Panc1 (cell line): ENCODE results near the gene XYLT1. TPM values are rescaled to one million over a fixed set of nuclear protein-coding genes. Genes with fewer than 3 reads are reported as not detected.

Experiments
- ATAC-seq: fragments of 200-7000 bp; cut with Tn5 transposase; 2 replicates; pipeline ENCODE4 v1.9.1; 2020; ENCODE audit warnings: mild to moderate bottlenecking, moderate library complexity
- BruUV-seq: library from RNA; stranded (reverse); fragments of 400-500 nt; replicated peaks from 2 replicates; lab custom pipeline; 2021; lab: Mats Ljungman, UMichigan
- CTCF ChIA-PET: fragments of 300-600 bp; sonication (Branson Sonifier 250); formaldehyde crosslinking; loops from one replicate; lab custom pipeline; 2022; ENCODE audit warnings: antibody characterized with exemption; lab: Charles Lee
- POLR2A ChIA-PET: fragments of 300-600 bp; sonication (Branson Sonifier 250); formaldehyde crosslinking; loops from one replicate; lab custom pipeline; 2022; ENCODE audit warnings: antibody characterized with exemption; lab: Charles Lee
- DNase-seq: peaks from one replicate; pipeline ENCODE4 v3.0.0-alpha.2; 2010; ENCODE audit warnings: low read depth, low spot score
- H3K27ac ChIP-seq: 2 replicates; pipeline ENCODE4 v1.5.1; 2011; ENCODE audit warnings: mild to moderate bottlenecking, low read length, inconsistent platforms
- H3K27me3 ChIP-seq: fragments of 200-500 bp; sonication (Bioruptor generic); 2 replicates; pipeline ENCODE4 v1.6.0; 2014; ENCODE audit warnings: low read length, inconsistent platforms; ENCODE audit not compliant: control insufficient read depth, insufficient read depth
- H3K36me3 ChIP-seq: fragments of 200-500 bp; sonication (Bioruptor generic); 2 replicates; pipeline ENCODE4 v1.5.1; 2014; ENCODE audit warnings: inconsistent platforms, mild to moderate bottlenecking, low read length, moderate library complexity; ENCODE audit not compliant: control insufficient read depth, insufficient read depth
- H3K4me1 ChIP-seq: 2 replicates; pipeline ENCODE4 v1.5.1; 2011; ENCODE audit warnings: inconsistent platforms, mild to moderate bottlenecking, low read length, moderate library complexity; ENCODE audit not compliant: control insufficient read depth, insufficient read depth
- H3K4me3 ChIP-seq, 2 experiments: 2 replicates each; pipeline ENCODE4 v1.5.1; 2011 to 2012; ENCODE audit warnings: low read depth in 2 of 2, low read length in 2 of 2, mild to moderate bottlenecking in 2 of 2, inconsistent platforms in 1 of 2, moderate library complexity in 1 of 2
- H3K9me3 ChIP-seq: fragments of 200-500 bp; sonication (Bioruptor generic); 2 replicates; pipeline ENCODE4 v1.5.1; 2014; ENCODE audit warnings: low read depth, mild to moderate bottlenecking, inconsistent platforms, low read length, moderate library complexity; ENCODE audit not compliant: control insufficient read depth, insufficient read depth
- CTCF ChIP-seq: fragments of 450-650 bp; IDR thresholded peaks from 2 replicates; pipeline ENCODE4 v1.5.1; 2017; ENCODE audit warnings: mild to moderate bottlenecking
- POLR2AphosphoS5 ChIP-seq: IDR thresholded peaks from 2 replicates; pipeline ENCODE4 v1.6.1; 2012; ENCODE audit warnings: mild to moderate bottlenecking, low read depth, low read length, moderate library complexity
- REST ChIP-seq, 2 experiments: IDR thresholded peaks; 2 replicates each; pipeline ENCODE4 v1.6.1; 2011 to 2012; ENCODE audit warnings: low read depth in 2 of 2, control low read depth in 1 of 2, low read length in 1 of 2, mild to moderate bottlenecking in 1 of 2, moderate library complexity in 1 of 2; ENCODE audit not compliant: insufficient read depth in 1 of 2
- SIN3A ChIP-seq: IDR thresholded peaks from 2 replicates; pipeline ENCODE4 v1.6.1; 2012; ENCODE audit warnings: low read depth, mild to moderate bottlenecking, low read length, moderate library complexity, borderline replicate concordance; ENCODE audit not compliant: insufficient read depth
- TCF7L2 ChIP-seq: IDR thresholded peaks from 2 replicates; pipeline ENCODE4 v1.6.1; 2011; ENCODE audit warnings: mild to moderate bottlenecking, low read depth, low read length, inconsistent platforms
- in situ Hi-C: cut with HindIII; loops from 2 replicates; pipeline ENCODE4 v1.10.0; 2016; ENCODE audit warnings: low sequenced_read_pairs, low pct_unique_long_range_greater_than_20kb
- intact Hi-C: fragments of 100-400 bp; cut with micrococcal nuclease; formaldehyde crosslinking; loops from one replicate; pipeline ENCODE4 v1.10.0; 2022; ENCODE audit not compliant: unreplicated experiment
- total RNA-seq: library from RNA; stranded (reverse); gene quantifications from one replicate; pipeline ENCODE4 v1.2.1, GENCODE V29; 2021; ENCODE audit not compliant: unreplicated experiment

The XYLT1 gene
- total RNA-seq, 1 experiment from 2014 or later = 0.62 TPM

- BruUV-seq = no TSS peak
- POLR2A ChIA-PET = no interaction called here
Measured at GRCh38 chr16:17414916-17415315, 55.8 kb downstream of the XYLT1 start.

GRCh38 chr16:17414421-17414820, 56.3 kb downstream of the XYLT1 start:
- no TSS peak for BruUV-seq
- DNase-seq (no peak), ATAC-seq (no peak)
- TF ChIP-seq TCF7L2 (no peak), REST (IDR thresholded peaks at IDR 0.05; ENCODE audit: insufficient read depth in 1 of 2, low read depth in 2 of 2, low read length in 1 of 2) (no peak), CTCF (no peak), SIN3A (no peak), POLR2AphosphoS5 (no peak)
- CTCF ChIA-PET = no interaction called here
- Histone ChIP-seq H3K36me3 (no peaks in the 10 kb centered on the region), H3K4me1 (no peaks in the 10 kb centered on the region), H3K4me3 (no peak overlapping the region), H3K9me3 (no peaks in the 10 kb centered on the region), H3K27ac (no peak overlapping the region), H3K27me3 (peaks cover 8% of the 10 kb centered on the region)
- POLR2A ChIA-PET = no interaction called here
- in situ Hi-C loops (no loop called here), intact Hi-C loops (no loop called here)

More at GRCh38 chr16:17414916-17415315, 55.8 kb downstream of the XYLT1 start:
- DNase-seq = no peak
- intact Hi-C loops = no loop called here
- peaks cover 8% of the 10 kb centered on the region for H3K27me3 ChIP-seq
- TF ChIP-seq REST (IDR thresholded peaks at IDR 0.05; ENCODE audit: insufficient read depth in 1 of 2, low read depth in 2 of 2, low read length in 1 of 2) = no peak
- no peak for TF ChIP-seq SIN3A
- no peak for TF ChIP-seq CTCF
- TF ChIP-seq TCF7L2 = no peak
- TF ChIP-seq POLR2AphosphoS5 = no peak
- in situ Hi-C loops = no loop called here
- H3K9me3 ChIP-seq = no peaks in the 10 kb centered on the region
- no peaks in the 10 kb centered on the region for H3K36me3 ChIP-seq
- CTCF ChIA-PET = no interaction called here
- no peak overlapping the region for H3K27ac ChIP-seq
- no peaks in the 10 kb centered on the region for H3K4me1 ChIP-seq
- ATAC-seq = no peak
- H3K4me3 ChIP-seq = no peak overlapping the region
